Measurements from ENCODE around the gene LRFN2.

Gene LRFN2

DNA sequence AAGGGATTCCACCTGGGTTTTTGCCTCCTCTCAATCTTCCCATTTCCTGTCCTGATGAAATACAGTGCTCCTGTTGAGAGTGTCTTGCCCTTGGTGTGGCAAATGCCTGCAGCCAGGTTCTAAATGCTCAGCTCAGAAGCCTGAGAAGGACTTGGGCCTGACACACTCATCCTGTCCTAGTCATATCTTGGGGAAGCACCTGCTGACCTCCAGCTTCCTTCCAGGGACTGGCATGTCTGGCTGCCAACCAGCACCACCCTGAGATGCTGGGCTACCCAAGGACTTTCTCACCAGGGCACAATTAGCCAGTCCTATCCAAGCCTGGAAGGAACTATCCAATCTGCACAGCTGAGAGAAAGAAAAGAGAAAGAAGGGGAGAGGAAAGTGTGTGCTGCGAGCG is 43.4 kb downstream of the LRFN2 start:
- DNase-seq (ENCODE audit: low read depth): no peak

DNA sequence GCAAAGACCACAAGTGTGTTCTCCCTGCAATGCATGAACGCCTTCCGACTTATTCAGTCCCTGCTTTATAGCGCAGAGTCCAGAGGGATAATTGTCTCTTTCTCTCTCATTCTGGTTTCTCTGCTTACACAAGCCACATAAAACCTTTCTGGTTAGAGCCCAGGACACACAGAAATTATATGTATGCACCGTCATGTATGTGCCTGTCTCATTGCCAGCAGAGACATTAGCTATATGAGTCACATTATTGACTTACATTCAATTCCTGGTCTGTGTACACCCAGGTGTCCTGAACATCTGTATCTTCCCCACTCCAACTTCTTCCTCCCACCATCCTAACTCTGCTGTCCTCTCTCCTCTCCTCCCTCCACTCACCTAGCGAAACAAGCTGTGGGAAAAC is 44.0 kb downstream of the LRFN2 start:
- DNase-seq (ENCODE audit: low read depth): no peak

DNA sequence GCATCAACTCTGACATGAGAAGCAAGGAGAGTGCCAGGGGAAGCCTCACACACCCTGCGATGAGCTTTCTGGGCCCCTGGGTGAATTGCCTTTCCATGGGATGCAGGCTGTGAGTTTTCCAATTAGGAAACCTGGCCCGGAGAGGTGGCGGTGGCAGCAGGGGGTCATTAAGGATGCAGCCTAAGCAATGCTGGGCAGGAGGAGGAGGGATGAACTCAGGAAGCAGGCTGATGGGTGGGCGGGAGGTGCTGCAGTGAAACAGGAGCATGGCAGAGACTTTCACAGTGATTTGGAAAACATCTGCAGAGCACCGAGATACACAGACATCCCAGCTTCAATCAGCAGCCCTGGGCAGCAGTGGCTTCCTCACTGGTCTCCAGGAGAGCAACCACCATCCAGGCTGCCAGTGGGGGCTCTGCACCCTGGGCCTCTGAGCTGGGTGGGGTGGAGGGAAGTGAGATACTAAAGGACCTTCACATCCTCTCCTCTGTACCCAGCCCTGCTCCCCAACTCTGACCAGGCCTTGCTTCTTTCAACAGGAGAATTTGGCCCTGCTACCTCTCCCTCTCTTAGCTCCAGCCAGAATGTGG is 44.9 kb downstream of the LRFN2 start:
- no peak for DNase-seq (ENCODE audit: low read depth)

DNA sequence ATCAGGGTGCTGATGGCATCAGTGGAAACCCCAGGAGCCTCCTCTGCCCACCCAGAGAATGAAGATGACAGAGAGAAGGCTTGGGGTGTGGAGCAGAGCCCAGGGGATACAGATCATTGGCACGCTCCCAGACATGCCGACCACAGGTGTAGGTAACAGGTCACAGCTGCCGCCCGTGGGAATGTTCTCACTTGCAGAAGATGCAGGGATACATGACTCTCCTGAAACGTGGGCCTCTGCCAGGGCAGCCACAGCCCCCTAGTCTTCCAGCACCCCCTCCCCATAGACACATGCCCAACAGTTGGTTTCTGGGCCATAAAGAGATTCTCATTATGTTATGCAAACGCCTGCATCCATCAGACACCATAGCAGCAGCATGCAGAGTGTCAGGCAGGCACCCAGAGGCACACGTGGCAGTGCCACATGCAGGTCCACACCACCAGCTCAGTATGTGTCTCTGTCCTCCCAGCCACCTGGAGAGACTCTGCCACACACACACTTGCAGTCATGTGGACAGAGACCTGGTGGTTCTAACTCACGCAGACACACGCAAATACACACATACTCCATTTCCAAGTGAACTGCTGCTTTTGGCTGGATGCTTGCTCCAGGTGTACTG is 45.5 kb downstream of the LRFN2 start:
- DNase-seq (ENCODE audit: low read depth): no peak

DNA sequence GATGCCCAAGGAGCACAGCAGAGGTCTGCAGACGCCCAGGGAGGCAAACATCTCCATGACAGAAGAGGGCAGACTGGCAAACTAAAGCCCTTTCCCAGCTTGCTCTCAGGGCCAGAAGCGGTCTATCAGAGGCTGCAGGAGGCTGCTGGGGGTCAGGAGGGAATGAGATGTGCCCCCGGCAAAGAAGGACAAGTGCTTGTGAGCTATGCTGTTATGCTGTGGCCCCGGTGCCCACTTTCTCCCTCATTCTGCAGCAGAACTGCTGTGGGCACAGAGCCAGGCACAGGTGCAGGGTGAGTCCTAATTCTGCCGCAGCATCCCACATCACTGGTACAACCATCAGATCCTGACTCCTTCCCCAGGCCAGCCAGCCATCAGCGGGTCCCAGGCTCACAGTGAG is 46.4 kb downstream of the LRFN2 start:
- no peak for DNase-seq (ENCODE audit: low read depth)

DNA sequence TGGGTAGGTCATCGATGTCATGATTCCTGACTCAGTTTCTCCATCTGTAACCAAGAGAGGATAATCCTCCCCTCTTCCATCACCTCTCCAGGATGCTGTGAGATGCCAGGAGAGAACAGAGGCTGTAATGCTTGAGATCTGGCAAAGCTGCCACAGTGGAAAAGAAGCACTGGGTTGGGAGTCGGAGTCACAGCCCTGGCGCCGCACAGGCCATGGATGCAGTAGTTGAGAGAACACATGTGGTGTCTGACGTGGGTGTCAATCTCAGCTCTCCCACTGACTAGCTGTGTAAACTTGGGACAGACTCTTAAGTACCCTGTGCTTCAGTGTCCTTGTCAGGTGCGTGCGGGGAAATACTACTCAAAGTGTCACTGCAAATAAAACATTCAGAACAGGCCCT is 47.3 kb downstream of the LRFN2 start:
- DNase-seq (ENCODE audit: low read depth): no peak

DNA sequence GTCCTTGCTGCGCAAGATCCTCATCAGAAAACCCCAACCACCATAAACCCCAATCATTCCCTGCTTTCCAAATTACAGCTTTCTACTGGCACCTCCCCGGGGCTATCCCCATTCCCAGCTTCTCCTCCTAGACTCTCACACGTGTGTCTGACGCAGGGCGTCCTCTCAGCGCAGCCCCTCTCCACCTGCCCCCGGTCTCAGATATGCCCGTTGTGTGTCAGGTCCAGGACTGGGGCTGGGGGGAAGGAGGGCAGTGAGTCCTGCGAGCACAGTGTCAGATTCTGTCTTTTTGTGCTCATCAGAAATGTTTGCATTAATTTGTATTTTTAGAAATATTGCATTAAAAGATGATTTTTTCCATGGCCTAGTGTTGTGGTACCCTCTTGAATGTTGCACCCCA is 48.6 kb downstream of the LRFN2 start:
- no peak for DNase-seq (ENCODE audit: low read depth)

DNA sequence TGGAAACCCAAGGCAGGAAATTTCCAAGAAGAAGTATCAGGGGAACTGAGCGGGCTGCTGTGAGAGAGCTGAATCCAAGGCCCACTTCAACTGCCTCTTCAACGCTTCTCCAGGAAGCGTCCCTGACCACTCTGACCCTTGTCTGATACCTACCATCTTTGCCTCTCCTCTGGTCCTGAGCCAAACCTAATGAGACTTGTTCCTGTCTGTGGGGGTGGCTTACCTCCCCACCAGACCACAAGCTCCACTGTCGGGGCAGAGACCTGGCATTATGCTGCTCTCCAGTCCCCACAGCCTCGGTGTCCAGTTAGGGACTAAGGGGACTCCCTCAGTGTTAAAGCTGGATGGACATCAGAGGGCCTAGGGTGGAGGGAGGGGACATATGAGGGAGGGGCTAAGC is 49.7 kb downstream of the LRFN2 start:
- DNase-seq (ENCODE audit: low read depth): no peak

DNA sequence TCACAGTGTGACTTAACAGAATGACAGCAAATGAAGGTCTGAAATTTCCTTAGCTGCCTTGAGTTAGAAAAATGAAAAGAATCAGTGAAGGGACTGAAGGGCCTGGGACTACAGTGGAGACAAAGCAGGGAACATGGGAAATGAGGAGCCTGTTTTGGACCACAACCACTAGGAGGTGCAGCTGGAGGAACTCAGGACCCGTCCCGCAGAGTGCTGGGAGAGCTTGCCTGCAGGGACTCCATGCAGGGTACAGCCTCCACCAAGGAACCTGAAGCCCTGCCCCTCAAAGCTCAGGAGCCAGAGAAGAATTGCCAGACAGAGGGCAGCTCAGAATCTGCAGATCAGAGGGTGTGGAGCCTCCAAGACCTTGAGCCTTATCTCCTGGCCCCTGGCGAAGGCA is 50.7 kb downstream of the LRFN2 start:
- DNase-seq (ENCODE audit: low read depth): no peak

DNA sequence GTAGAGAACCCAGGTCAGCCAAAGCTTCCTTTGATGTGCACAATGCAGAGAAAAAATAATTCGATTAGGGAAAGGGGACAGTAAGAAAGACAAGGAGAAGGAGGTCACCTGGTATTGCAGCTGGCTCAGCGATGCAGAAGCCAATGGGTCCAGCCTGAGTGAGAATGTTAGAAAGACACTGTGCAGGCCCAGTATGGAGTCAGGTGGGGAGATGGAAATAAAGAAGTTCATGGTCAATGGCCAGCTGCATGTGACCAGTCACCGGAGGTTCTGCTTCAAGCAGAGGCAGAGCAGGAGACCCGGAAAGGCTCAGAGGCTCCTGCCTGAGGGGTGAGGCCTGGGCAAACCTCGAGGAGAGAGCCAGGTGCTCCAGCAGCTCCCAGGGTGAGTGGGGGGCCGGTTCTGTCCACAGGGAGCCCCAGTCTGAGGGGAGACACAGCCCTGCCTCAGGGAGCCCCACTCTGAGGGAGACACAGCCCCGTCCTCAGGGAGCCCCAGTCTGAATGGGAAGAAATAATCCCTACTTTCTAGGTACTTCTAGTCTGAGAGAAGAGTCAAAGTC is 51.3 kb downstream of the LRFN2 start:
- DNase-seq (ENCODE audit: low read depth): no peak

DNA sequence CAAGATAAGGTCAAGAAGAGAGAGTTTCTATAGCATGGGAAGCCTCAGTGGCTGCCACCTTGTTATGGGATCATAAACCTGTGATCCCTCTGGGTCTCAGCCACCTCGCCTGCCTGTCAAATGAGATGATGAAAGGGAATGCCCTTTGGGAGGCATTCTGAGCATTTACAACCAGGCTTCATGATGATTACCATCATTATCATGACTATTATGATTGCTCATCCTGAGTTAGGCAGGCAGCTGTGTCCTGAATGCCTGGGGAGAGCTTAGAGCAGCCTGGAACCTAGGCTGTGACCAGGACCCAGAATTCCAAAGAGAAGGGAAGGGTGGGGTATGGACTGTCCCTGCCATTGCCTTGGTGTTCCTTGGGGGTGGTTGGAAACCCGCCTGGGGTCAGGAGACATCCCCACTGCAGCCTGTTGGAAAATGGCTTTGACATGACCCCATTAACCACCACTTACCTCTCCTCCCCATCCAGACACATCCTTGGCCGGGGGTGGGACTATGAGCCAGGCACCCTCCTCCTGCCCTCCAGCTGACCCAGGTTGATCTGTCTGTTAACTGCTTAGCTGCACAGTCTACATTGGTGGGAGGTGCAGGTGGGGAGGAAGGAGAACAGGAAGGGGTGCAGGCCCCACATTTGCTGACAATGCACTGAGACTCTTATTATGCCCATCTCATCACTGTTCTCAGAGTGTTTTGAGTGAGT is 51.9 kb downstream of the LRFN2 start:
- no peak for DNase-seq (ENCODE audit: low read depth)

DNA sequence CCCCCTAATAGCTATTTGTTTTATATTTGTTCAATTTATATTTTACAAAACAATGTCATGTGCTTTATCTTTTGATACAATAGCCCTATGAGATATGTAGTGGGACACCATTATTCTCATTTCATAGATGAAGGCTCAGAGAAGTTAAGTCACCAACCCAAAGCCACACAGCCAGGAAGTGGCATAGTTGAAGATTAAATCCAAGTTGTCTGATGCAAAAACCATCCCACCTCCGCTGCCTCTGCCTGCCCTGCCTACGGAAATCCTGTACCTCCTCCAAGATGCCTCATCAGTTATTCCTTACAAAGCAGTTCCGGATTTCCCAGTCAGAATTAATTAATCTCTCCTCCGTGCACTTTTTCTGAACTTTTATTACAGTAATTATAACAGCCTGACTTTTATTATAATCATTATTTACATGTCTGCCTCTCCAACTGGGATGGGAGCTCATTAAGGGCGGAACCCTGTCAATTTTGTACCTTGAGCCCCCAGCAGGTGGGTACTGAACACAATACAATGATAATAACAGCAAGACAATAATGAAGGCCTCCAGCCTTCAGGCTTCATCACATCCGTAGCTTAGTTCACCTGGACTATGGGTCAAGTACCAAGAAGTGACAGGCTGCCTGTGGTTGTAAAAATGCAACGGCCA is 54.7 kb downstream of the LRFN2 start:
- DNase-seq (ENCODE audit: low read depth): no peak

DNA sequence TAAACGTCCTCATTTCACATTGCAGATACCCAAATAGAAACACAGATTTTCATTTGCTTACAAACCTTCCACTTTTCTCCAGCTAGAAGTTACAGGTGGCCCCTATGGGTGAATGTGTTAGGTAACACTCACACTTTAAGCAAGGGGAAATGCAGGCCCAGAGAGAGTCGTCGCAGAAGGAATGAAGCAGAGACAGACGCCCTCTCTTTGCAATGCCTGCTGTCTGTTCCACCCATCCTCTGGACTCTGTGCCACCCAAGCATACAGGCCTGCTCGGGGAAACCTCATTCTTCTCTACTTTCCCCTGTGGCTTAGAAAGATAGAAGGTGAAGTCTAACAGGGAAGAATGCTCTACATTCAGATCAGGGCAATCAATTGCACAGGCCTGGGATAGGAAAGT is 57.2 kb downstream of the LRFN2 start:
- DNase-seq (ENCODE audit: low read depth): no peak

DNA sequence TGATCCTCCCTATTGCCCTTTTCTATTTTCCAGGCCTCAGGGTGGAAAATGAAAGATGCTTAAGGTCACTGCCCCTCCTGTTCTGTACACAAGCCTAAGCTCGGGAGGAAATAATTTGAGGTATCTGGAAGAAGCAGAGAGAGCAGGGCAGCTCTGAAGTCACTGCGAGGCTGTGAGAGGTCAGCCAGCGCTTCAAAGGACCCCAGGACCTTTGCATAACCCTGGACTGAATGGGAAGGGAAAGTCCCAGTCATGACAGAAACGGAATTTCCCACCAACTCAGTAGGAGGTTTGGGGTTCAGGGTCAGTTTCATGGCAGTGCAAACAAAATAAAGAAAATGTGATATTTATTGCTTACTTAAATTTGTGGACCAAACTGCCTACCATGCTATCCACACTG is 58.1 kb downstream of the LRFN2 start:
- DNase-seq (ENCODE audit: low read depth): no peak

DNA sequence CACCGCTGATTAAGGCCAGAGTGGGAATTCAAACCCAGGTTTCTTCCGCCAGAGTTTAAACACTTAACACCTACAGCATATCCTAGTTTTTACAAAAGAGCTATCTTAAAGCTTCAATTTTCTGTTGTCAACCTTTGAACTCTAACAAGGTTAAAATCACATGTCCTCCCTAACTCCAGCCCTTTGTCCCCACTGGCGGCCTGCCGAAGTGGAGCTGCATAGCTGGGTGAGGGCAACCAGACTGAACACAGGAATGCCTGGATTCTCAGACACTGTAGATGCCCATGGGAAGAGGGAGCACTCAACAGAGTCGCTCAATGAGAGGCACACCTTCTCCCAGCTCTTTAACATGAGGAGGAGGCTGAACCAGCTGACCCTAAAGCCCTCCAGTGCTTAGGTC is 59.1 kb downstream of the LRFN2 start:
- DNase-seq (ENCODE audit: low read depth): no peak

DNA sequence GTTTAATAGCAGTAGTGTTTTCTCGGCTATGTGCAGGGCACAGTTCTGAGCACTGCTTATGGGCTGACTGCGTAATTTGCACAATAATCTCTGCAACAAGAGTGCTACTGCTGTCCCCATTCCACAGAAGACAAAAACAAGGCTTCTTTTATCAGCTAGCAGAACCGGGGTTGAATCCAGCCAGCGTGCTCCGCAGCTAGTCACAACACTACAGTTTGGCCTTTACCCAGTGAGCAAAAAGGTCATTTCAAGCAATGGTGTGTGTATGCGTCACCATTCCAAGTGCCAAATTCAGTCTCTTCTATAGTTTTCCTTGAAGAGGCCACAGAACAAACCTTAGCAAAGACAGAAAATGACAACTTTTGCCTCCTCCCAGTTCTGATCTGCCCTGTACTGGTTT is 61.1 kb downstream of the LRFN2 start:
- no peak for DNase-seq (ENCODE audit: low read depth)

DNA sequence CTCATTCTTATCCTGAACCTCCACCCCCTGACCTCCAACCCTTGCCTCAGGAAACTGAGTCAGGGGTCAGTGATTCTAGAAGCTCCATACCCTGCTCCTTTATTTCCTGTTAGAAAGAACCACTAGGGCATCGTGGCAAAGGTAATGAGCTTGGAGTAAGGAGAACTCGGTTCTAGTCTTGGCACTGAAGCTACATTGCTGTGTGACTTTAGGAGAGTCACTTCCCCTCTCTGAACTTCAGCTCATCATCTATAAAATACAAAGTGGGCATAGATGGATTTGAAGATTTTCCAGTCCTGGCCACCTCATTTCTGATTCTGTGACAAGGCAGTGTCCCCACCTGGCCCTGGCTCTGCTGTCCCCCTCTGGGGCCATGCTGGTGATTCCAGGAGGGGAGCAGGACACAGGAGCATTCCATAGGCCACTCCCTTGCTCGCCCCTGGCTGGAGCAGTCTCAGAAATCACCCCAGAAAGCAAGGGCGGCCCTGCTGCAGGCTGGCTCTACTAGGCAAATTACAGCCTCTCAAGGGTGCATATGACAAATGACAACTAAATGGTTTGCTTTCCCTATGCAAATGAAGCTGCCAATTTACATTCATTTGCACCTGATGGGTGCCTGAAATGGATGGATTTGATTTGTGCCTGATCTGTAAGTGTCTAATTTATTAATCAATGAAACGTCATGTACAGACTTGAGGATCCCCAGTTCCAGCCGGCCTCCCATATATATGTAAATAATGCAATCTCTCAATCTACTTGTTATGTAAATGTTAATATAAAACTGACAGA is 62.2 kb downstream of the LRFN2 start:
- no peak for DNase-seq (ENCODE audit: low read depth)

DNA sequence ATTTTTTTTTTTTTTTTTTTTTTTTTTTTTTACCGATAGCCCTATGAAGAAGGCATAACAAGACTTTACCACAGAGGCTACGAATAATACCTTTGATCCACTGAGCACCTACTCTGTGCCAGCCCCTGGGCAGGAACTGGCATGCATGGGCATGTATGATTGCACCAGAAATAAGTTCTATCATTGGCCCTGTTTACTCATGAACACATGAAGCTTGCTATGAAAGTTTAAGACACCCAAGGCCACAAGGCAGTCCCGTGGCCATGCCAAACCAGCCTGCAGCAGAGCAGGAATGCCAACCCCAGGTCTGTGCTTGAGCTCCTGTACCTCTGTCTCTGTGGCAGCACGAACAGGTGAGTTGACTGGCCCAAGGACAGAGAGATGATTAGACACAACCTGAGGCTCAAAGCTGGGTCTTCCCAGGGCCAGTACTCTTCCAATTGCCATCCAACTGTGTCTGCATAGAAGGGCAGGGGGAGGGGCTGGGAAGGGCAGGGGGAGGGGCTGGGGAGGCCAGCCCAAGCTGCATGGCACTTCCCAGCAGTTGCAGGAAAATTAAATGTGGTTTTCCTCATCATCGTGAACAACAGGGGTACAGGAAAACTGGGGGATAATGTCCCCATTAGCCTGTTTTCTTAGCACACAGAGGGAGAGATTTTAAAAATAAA is 63.5 kb downstream of the LRFN2 start:
- no peak for DNase-seq (ENCODE audit: low read depth)

DNA sequence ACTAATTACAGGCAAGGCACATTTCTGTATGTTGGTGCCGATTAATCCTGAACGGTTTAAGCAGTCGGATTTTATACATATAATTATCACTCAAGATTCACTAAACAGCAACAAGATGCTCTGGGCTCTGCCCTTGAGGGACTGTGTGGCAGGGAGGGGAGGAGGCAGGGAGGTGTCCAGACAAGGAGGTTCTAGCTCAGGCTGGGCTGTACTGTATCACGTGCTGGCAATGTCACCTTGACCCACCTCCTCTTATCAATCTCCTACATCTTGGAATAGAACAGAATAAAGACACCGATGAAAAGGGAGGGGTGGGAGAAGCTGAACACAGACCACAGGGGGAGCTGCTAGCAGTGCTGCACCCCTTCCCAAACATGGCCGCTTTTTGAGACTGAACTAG is 65.7 kb downstream of the LRFN2 start:
- DNase-seq (ENCODE audit: low read depth): no peak

DNA sequence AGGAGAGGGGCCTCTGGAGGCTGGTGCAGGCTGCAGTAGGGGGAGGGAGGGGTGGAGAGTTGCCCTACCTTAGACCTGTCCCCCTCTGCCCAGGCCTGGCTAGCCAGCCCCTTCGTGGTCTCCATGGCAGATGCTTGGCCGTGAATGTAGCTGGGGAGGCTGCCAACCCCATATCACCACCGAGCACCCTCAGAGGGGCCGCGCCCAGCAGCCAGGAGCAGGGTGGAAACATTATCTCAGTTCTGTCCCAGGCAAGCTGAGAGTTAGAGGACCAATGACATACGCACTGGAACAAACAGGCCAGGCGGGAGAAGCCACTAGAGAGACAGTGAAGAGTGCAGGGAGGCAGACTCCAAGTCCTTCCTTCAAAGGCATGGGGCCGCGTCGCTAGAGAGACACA is 66.5 kb downstream of the LRFN2 start:
- no peak for DNase-seq (ENCODE audit: low read depth)

DNA sequence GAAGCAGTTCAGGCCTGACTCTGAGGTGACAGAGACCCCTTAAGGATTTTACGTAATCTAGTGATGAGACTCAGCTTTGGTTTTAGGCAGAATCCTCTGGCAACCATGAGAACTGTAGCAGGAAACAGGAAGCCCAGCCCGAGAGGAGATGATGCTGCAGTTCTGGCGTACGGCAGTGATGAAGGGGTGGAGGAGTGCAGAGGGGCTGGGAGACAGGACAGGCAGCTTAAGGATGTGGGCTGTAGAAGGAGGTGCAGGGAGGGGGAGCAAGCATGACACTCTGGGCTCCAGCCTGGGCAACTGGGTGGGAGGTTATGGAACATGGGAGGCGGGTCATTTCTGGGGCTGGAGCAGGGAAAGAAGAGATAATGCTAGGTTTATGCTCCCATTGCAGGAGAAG is 67.1 kb downstream of the LRFN2 start:
- no peak for DNase-seq (ENCODE audit: low read depth)

DNA sequence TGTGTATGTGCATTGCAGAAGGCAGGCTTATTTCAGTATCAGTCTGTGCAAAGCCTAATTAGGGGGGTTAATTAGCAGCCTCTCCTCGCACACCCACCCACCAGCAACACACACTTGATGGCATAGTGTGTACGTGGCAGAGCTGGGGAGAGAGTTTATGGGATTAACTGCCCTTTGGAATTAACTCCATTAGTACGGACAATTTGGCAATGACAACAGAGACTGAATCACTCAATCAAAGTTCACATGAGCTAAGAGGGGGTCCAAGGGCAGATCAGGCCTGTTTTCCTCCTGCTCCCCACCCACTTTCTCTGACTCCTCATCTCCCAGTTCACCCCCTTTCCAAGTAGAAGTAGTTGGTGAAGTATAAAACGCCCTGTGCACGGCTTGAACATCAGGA is 69.5 kb downstream of the LRFN2 start:
- no peak for DNase-seq (ENCODE audit: low read depth)

Measured in HS-27A (cell line).